Activated naive CD8-positive, alpha-beta T cell (primary cell): ENCODE results near the gene ITGA4.
"Not testable (repeated sequence)": the region's sequence is repeated elsewhere in the genome, so short reads cannot be mapped to it uniquely, and the experiment has no call there.

Experiments used
- H3K27ac Mint-ChIP-seq: one replicate; pipeline ENCODE4 v1.8.0; 2021; ENCODE audit warnings: mixed read lengths
- H3K27me3 Mint-ChIP-seq: one replicate; pipeline ENCODE4 v1.8.0; 2021; ENCODE audit warnings: mixed read lengths
- H3K36me3 Mint-ChIP-seq: one replicate; pipeline ENCODE4 v1.8.0; 2021; ENCODE audit warnings: mixed read lengths
- H3K4me1 Mint-ChIP-seq: one replicate; pipeline ENCODE4 v1.8.0; 2021; ENCODE audit warnings: low read depth, mixed read lengths
- H3K4me3 Mint-ChIP-seq: one replicate; pipeline ENCODE4 v1.8.0; 2021; ENCODE audit warnings: mild to moderate bottlenecking, mixed read lengths
- H3K9me3 Mint-ChIP-seq: one replicate; pipeline ENCODE4 v1.8.0; 2021; ENCODE audit warnings: low read depth, mixed read lengths

The ITGA4 gene

GRCh38 chr2:181444654-181445053 lies 12.5 kb upstream of the ITGA4 start:
- H3K27ac Mint-ChIP-seq = no peak overlapping the region

GRCh38 chr2:181446985-181447384 lies 10.2 kb upstream of the ITGA4 start:
- no peaks in the 10 kb centered on the region for H3K36me3 Mint-ChIP-seq
- no peaks in the 10 kb centered on the region for H3K27me3 Mint-ChIP-seq
- H3K27ac Mint-ChIP-seq = peak overlapping the region; percentile 65
- H3K9me3 Mint-ChIP-seq = no peaks in the 10 kb centered on the region
- H3K4me3 Mint-ChIP-seq = no peak overlapping the region
- peaks cover 11% of the 10 kb centered on the region for H3K4me1 Mint-ChIP-seq

More at GRCh38 chr2:181444654-181445053, 12.5 kb upstream of the ITGA4 start:
- H3K9me3 Mint-ChIP-seq = no peaks in the 10 kb centered on the region
- H3K36me3 Mint-ChIP-seq = no peaks in the 10 kb centered on the region
- no peaks in the 10 kb centered on the region for H3K27me3 Mint-ChIP-seq
- H3K4me1 Mint-ChIP-seq = peaks cover 16% of the 10 kb centered on the region
- no peak overlapping the region for H3K4me3 Mint-ChIP-seq

- H3K27me3 Mint-ChIP-seq, H3K27ac Mint-ChIP-seq, H3K9me3 Mint-ChIP-seq, H3K4me3 Mint-ChIP-seq, H3K36me3 Mint-ChIP-seq: not testable (repeated sequence)
- peaks cover 11% of the 10 kb centered on the region for H3K4me1 Mint-ChIP-seq
Observed at GRCh38 chr2:181449278-181449677, 7.9 kb upstream of the ITGA4 start.

- Mint-ChIP-seq H3K27ac (peak overlapping the region; percentile 90), H3K4me3 (peak overlapping the region; percentile 46), H3K27me3 (no peaks in the 10 kb centered on the region), H3K4me1 (peaks cover 43% of the 10 kb centered on the region), H3K9me3 (no peaks in the 10 kb centered on the region), H3K36me3 (peaks cover 2% of the 10 kb centered on the region)
Observed at GRCh38 chr2:181454686-181455450, 2.3 kb upstream of the ITGA4 start.

- H3K9me3 Mint-ChIP-seq = no peaks in the 10 kb centered on the region
- H3K27ac Mint-ChIP-seq = peak overlapping the region; percentile 90
- peak overlapping the region; percentile 82 for H3K4me3 Mint-ChIP-seq
- H3K4me1 Mint-ChIP-seq = peaks cover 62% of the 10 kb centered on the region
- H3K36me3 Mint-ChIP-seq = peaks cover 4% of the 10 kb centered on the region
- H3K27me3 Mint-ChIP-seq = no peaks in the 10 kb centered on the region
Observed at GRCh38 chr2:181456660-181457120, 496 bp upstream of the ITGA4 start.

GRCh38 chr2:181457741-181458425 lies 697 bp downstream of the ITGA4 start:
- Mint-ChIP-seq H3K9me3 (no peaks in the 10 kb centered on the region), H3K27ac (peak overlapping the region; percentile 94), H3K4me1 (peaks cover 72% of the 10 kb centered on the region), H3K27me3 (no peaks in the 10 kb centered on the region), H3K36me3 (peaks cover 4% of the 10 kb centered on the region), H3K4me3 (peak overlapping the region; percentile 93)

- Mint-ChIP-seq H3K4me1 (peaks cover 81% of the 10 kb centered on the region), H3K4me3 (peak overlapping the region; percentile 93), H3K27me3 (no peaks in the 10 kb centered on the region), H3K36me3 (peaks cover 11% of the 10 kb centered on the region), H3K27ac (peak overlapping the region; percentile 94), H3K9me3 (no peaks in the 10 kb centered on the region)
Observed at GRCh38 chr2:181458871-181459270, 1.7 kb downstream of the ITGA4 start.

- peaks cover 17% of the 10 kb centered on the region for H3K36me3 Mint-ChIP-seq
- no peaks in the 10 kb centered on the region for H3K27me3 Mint-ChIP-seq
- no peaks in the 10 kb centered on the region for H3K9me3 Mint-ChIP-seq
- peak overlapping the region; percentile 94 for H3K27ac Mint-ChIP-seq
- H3K4me3 Mint-ChIP-seq = peak overlapping the region; percentile 93
- H3K4me1 Mint-ChIP-seq = peaks cover 83% of the 10 kb centered on the region
Observed at GRCh38 chr2:181459621-181460021, 2.4 kb downstream of the ITGA4 start.

GRCh38 chr2:181461056-181461997 lies 4.1 kb downstream of the ITGA4 start:
- Mint-ChIP-seq H3K36me3 (peaks cover 17% of the 10 kb centered on the region), H3K27ac (peak overlapping the region; percentile 94), H3K4me1 (peaks cover 81% of the 10 kb centered on the region), H3K9me3 (no peaks in the 10 kb centered on the region), H3K27me3 (no peaks in the 10 kb centered on the region), H3K4me3 (peak overlapping the region; percentile 93)

- peak overlapping the region; percentile 79 for H3K27ac Mint-ChIP-seq
- H3K4me1 Mint-ChIP-seq = peaks cover 79% of the 10 kb centered on the region
- H3K27me3 Mint-ChIP-seq = no peaks in the 10 kb centered on the region
- peaks cover 17% of the 10 kb centered on the region for H3K36me3 Mint-ChIP-seq
- no peaks in the 10 kb centered on the region for H3K9me3 Mint-ChIP-seq
- H3K4me3 Mint-ChIP-seq = peak overlapping the region; percentile 42
Observed at GRCh38 chr2:181462033-181462432, 4.8 kb downstream of the ITGA4 start.

- no peaks in the 10 kb centered on the region for H3K27me3 Mint-ChIP-seq
- peaks cover 17% of the 10 kb centered on the region for H3K36me3 Mint-ChIP-seq
Observed at GRCh38 chr2:181463588-181463987, 6.4 kb downstream of the ITGA4 start.

GRCh38 chr2:181464966-181465365 lies 7.8 kb downstream of the ITGA4 start:
- peak overlapping the region; percentile 92 for H3K27ac Mint-ChIP-seq
- H3K4me1 Mint-ChIP-seq = peaks cover 87% of the 10 kb centered on the region
- peaks cover 20% of the 10 kb centered on the region for H3K36me3 Mint-ChIP-seq

More at GRCh38 chr2:181463588-181463987, 6.4 kb downstream of the ITGA4 start:
- peak overlapping the region; percentile 79 for H3K27ac Mint-ChIP-seq
- peak overlapping the region; percentile 42 for H3K4me3 Mint-ChIP-seq
- H3K9me3 Mint-ChIP-seq = no peaks in the 10 kb centered on the region
- H3K4me1 Mint-ChIP-seq = peaks cover 92% of the 10 kb centered on the region

GRCh38 chr2:181465676-181466375 lies 8.6 kb downstream of the ITGA4 start:
- Mint-ChIP-seq H3K36me3 (peaks cover 19% of the 10 kb centered on the region), H3K27me3 (no peaks in the 10 kb centered on the region), H3K4me3 (peak overlapping the region; percentile 57), H3K9me3 (peaks cover 3% of the 10 kb centered on the region), H3K4me1 (peaks cover 87% of the 10 kb centered on the region), H3K27ac (peak overlapping the region; percentile 92)

More at GRCh38 chr2:181464966-181465365, 7.8 kb downstream of the ITGA4 start:
- no peaks in the 10 kb centered on the region for H3K27me3 Mint-ChIP-seq
- peak overlapping the region; percentile 57 for H3K4me3 Mint-ChIP-seq
- peaks cover 3% of the 10 kb centered on the region for H3K9me3 Mint-ChIP-seq
